ENCODE data around the gene ZC2HC1C.

GRCh38 chr14:75046275-75046674 lies 23.2 kb upstream of the ZC2HC1C start:
- TF ChIP-seq CTCF (optimal IDR thresholded peaks at IDR 0.05 in 1 of 3, IDR thresholded peaks at IDR 0.05 in 1 of 3, conservative IDR thresholded peaks at IDR 0.05 in 1 of 3; ENCODE audit: extremely low read depth in 1 of 3, insufficient read depth in 2 of 3, low read length in 3 of 3) (no peak), EZH2 (IDR thresholded peaks at IDR 0.05; ENCODE audit: low read length) (no peak)
